Activated gamma-delta T cell (primary cell): ENCODE data around the gene ZNF552.
"Not testable (repeated sequence)": the region's sequence is repeated elsewhere in the genome, so short reads cannot be mapped to it uniquely, and the experiment has no call there.

ENCODE experiments used
- DNase-seq: peaks from one replicate; lab custom pipeline; 2025; lab: John Stamatoyannopoulos, UW
- total RNA-seq, 2 donors: gene quantifications; one replicate each; lab custom pipeline; 2026; lab: John Stamatoyannopoulos, UW

Gene ZNF552
- total RNA-seq = 20.1 to 25.9 reads per million in 2 donors

GRCh38 chr19:57814505-57815246, at the start of gene ZNF552:
TSS of gene ZNF552 (minus strand) at chr19:57814913. CDS start at chr19:57814743, 170 bp downstream.
- DNase-seq = peak; percentile 18

- not testable (repeated sequence) for DNase-seq
These were observed 47.6 kb upstream of the ZNF552 start for GRCh38 chr19:57862351-57862750.

- DNase-seq = not testable (repeated sequence)
These were observed 39.4 kb upstream of the ZNF552 start for GRCh38 chr19:57854117-57854516.

GRCh38 chr19:57851812-57852603, 37.3 kb upstream of the ZNF552 start:
- not testable (repeated sequence) for DNase-seq

- DNase-seq = no peak
These were observed 35.9 kb upstream of the ZNF552 start for GRCh38 chr19:57850553-57851017.

- peak; percentile 42 for DNase-seq
These were observed 35.2 kb upstream of the ZNF552 start, which contains the start of gene ZNF587 for GRCh38 chr19:57849666-57850473. TSS of gene ZNF587 (plus strand) at chr19:57849859. CDS start at chr19:57850039, 180 bp downstream.

GRCh38 chr19:57849162-57849665, 34.5 kb upstream of the ZNF552 start:
- DNase-seq = not testable (repeated sequence)

GRCh38 chr19:57847164-57847563, 32.5 kb upstream of the ZNF552 start:
- DNase-seq = not testable (repeated sequence)

GRCh38 chr19:57841122-57841763, 26.5 kb upstream of the ZNF552 start:
- DNase-seq = no peak

GRCh38 chr19:57838622-57839191, 24.0 kb upstream of the ZNF552 start:
- not testable (repeated sequence) for DNase-seq

- not testable (repeated sequence) for DNase-seq
These were observed 22.3 kb upstream of the ZNF552 start for GRCh38 chr19:57836991-57837390.

- no peak for DNase-seq
These were observed 15.4 kb upstream of the ZNF552 start, which contains the start of gene ZNF587B for GRCh38 chr19:57830071-57830602. TSS of gene ZNF587B (plus strand) at chr19:57830299. CDS start at chr19:57830529, 230 bp downstream.

GRCh38 chr19:57829316-57829715, 14.6 kb upstream of the ZNF552 start:
- DNase-seq = no peak

GRCh38 chr19:57825511-57825910, 10.8 kb upstream of the ZNF552 start:
- no peak for DNase-seq

- not testable (repeated sequence) for DNase-seq
These were observed 8.9 kb upstream of the ZNF552 start for GRCh38 chr19:57823608-57824007.

- DNase-seq = not testable (repeated sequence)
These were observed 8.4 kb upstream of the ZNF552 start for GRCh38 chr19:57823155-57823554.

GRCh38 chr19:57821501-57821900, 6.8 kb upstream of the ZNF552 start:
- DNase-seq = not testable (repeated sequence)

GRCh38 chr19:57821095-57821494, 6.4 kb upstream of the ZNF552 start:
- not testable (repeated sequence) for DNase-seq

GRCh38 chr19:57820599-57820998, 5.9 kb upstream of the ZNF552 start:
- no peak for DNase-seq

GRCh38 chr19:57819475-57820148, 4.9 kb upstream of the ZNF552 start:
- peak; percentile 46 for DNase-seq
